Fibroblast of villous mesenchyme (primary cell): Measurements from ENCODE around the gene PALM2AKAP2. TPM values are rescaled to one million over a fixed set of nuclear protein-coding genes. Genes with fewer than 3 reads are reported as not detected.
A peak's percentile ranks its signal among the peaks of the same experiment; 100 is the strongest.

Experiments used
- DNase-seq: peaks from one replicate; pipeline ENCODE4 v3.0.0-alpha.2; 2010; ENCODE audit warnings: low read depth
- H3K4me3 ChIP-seq: 2 replicates; pipeline ENCODE4 v1.5.1; 2011; ENCODE audit warnings: low read depth, mild to moderate bottlenecking, low read length
- CTCF ChIP-seq: IDR thresholded peaks from 2 replicates; pipeline ENCODE4 v1.5.1; 2012; ENCODE audit warnings: low read depth, mild to moderate bottlenecking, low read length; ENCODE audit not compliant: insufficient read depth
- total RNA-seq: library from RNA; depleted of rRNA; stranded (reverse); fragments of >200 nt; gene quantifications from 2 replicates; pipeline ENCODE4 v1.2.3, GENCODE V29; 2012

PALM2AKAP2 gene
- total RNA-seq, 1 donor, result 31.5 TPM

DNA sequence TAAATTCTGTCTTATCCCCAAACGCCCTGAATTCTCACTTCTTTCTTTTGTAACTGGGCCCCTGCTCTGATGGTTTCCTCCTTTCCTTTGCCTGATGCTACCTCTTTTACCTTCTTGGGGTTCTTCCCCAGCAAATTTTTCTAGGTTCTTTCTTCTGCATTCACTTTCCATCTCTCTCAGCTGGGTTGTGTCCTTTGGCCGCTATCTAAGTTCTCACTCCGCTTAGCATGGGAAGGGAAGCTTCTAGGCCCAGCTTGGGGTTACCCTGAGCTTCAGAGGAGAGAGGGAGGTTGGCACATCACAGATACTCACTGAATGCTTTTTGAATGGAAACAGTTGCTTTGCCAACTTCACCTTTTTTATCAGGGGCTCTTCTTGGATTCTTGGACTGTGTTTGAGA is 17.0 kb downstream of the PALM2AKAP2 start:
- no peak overlapping the region for H3K4me3 ChIP-seq
- no peak for TF ChIP-seq CTCF
- DNase-seq, result no peak

DNA sequence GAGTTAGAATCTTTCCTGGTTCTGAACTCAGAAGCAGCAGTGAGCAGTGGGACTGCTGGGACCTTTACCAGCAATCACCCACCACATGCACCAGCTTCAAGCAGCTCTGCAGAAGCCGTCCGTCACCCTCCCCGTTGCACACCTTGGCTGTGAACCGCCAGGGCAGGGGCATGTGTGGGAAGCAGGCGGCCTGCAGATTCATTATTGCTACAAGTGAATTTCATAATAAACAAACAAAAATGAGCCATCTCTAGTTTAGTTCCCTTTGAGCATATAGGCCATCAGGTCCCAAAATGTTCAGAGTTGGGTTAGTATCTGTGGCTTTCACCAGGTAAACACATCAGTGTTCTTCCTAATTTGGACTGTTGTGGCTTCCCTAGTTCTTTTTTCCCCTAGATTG is 17.5 kb downstream of the PALM2AKAP2 start:
- no peak for DNase-seq
- TF ChIP-seq CTCF, result no peak
- H3K4me3 ChIP-seq, result no peak overlapping the region

DNA sequence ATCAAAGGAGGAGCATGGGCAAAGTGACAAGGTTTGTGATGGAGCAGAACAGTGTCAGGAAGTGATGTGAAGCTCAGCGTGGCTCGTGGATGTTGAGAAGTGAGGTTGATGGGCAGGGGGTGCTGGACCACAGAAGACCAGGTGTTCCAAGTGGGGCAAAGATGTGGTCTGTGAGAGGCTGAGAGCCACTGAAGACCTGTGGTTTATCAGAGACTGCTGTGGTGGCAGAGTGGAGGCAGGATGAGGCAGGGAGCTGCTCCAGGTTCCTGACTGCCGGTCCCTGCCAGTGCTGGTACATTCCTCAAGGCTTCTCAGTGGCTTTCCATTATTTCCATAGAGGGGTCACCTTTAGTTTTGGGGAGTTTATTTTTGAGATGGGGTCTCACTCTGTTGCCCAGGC is 19.1 kb downstream of the PALM2AKAP2 start:
- no peak overlapping the region for H3K4me3 ChIP-seq
- DNase-seq, result no peak
- no peak for TF ChIP-seq CTCF

GRCh38 chr9:109799792-109800191 is 19.8 kb downstream of the PALM2AKAP2 start:
- no peak overlapping the region for H3K4me3 ChIP-seq
- TF ChIP-seq CTCF, result no peak
- peak; percentile 60 for DNase-seq

DNA sequence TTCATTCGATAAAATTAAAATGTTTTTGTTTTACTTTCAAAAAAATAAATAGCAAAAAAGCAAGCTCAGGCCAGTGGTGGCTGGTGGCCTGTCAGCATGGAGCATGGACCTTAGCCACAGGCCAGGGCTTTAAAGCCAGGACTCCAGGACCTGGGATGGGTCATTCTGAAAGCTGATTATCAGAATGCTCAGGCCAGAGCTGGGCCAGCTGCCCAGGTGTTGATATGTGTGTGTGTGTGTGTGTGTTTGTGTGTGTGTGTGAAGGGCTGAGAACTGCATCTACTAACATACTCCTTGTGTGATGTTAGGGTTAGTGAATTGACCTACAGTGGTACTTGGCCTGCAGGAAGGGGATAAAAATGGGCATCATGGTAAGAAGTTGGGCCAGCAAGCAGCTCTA is 21.5 kb downstream of the PALM2AKAP2 start:
- H3K4me3 ChIP-seq, result no peak overlapping the region
- no peak for TF ChIP-seq CTCF
- no peak for DNase-seq

DNA sequence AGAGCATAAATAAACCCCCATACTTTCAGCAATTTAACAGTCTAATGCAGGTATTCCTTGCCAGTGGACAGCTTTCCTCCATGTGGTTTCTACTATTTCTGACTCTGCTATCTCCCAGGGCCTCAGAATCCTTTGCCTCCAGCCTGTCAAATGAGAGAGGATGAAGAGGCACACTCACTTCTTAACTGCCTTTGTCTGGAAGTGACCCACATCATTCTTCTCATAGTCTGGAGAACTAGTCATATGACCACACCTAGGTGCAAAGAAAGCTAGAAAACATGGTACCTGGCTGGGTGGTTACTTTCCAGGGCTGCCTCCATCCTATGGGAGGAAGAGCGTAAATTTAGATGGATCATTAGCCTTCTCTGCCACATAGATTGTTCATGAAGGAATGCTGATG is 22.5 kb downstream of the PALM2AKAP2 start:
- no peak for TF ChIP-seq CTCF

DNA sequence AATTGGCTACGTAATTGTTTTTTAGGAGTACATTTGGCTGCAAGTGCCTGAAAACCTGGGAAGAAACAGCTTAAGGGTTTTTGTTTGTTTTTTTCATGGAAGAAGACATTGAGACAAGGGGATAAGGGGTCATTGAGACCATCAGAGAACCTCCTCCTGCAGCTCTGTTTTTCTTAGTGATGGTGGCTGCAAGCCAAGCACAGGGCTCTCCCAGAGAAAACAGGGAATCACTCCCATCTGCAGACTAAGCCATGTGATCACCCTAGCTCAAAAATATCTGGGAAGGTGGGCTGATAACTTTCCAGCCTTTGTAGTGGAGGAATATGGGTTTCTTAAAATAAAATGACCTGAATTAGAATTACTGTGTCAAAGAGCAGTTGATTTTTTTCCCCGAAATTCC is 25.1 kb downstream of the PALM2AKAP2 start:
- DNase-seq, result no peak
- no peak overlapping the region for H3K4me3 ChIP-seq
- no peak for TF ChIP-seq CTCF

More for the DNA sequence above, 22.5 kb downstream of the PALM2AKAP2 start:
- H3K4me3 ChIP-seq, result no peak overlapping the region
- DNase-seq, result no peak
